HL-60/S4 treated with phorbol 12-myristate 13-acetate at 8.2 ng/mL for 4 days and 3 days (cell line): ENCODE measurements around the gene PRPF8.

Source experiments
- in situ Hi-C: fragments of 300-500 bp; cut with MboI; formaldehyde crosslinking; loops from 2 replicates; pipeline ENCODE4 v1.15.0; 2022; ENCODE audit warnings: low sequenced_read_pairs

Gene PRPF8

GRCh38 chr17:1646199-1646875 is 38.3 kb downstream of the PRPF8 start:
- in situ Hi-C loops: loop anchor here (10.0 kb wide), 1 partner anchor 72 kb away; no protein-coding TSS in a partner anchor

GRCh38 chr17:1645207-1646171 is 39.2 kb downstream of the PRPF8 start, which contains the start of gene SCARF1:
TSS of gene SCARF1 (minus strand) at chr17:1645732. CDS start at chr17:1645697, 35 bp downstream.
- in situ Hi-C loops: loop anchor here (10.0 kb wide), 1 partner anchor 71 kb away; no protein-coding TSS in a partner anchor

GRCh38 chr17:1644493-1645206 is 40.0 kb downstream of the PRPF8 start:
- in situ Hi-C loops: loop anchor here (10.0 kb wide), 1 partner anchor 70 kb away; no protein-coding TSS in a partner anchor

- in situ Hi-C loops: loop anchor here (10.0 kb wide), 1 partner anchor 69 kb away; no protein-coding TSS in a partner anchor
These were observed 40.6 kb downstream of the PRPF8 start for GRCh38 chr17:1643999-1644492.

- in situ Hi-C loops: loop anchor here (10.0 kb wide), 1 partner anchor 69 kb away; no protein-coding TSS in a partner anchor
These were observed 41.2 kb downstream of the PRPF8 start for GRCh38 chr17:1643293-1643998.

GRCh38 chr17:1641065-1641403 is 43.6 kb downstream of the PRPF8 start:
- in situ Hi-C loops: loop anchor here (10.0 kb wide), 1 partner anchor 66 kb away; no protein-coding TSS in a partner anchor

- in situ Hi-C loops: loop anchor here (10.0 kb wide), 1 partner anchor 66 kb away; no protein-coding TSS in a partner anchor
These were observed 44.2 kb downstream of the PRPF8 start for GRCh38 chr17:1640329-1641064.

GRCh38 chr17:1639549-1640180 is 45.0 kb downstream of the PRPF8 start:
- in situ Hi-C loops: loop anchor here (10.0 kb wide), 1 partner anchor 65 kb away; no protein-coding TSS in a partner anchor

GRCh38 chr17:1638624-1639300 is 45.9 kb downstream of the PRPF8 start:
- in situ Hi-C loops: no loop called here

- in situ Hi-C loops: no loop called here
These were observed 46.5 kb downstream of the PRPF8 start for GRCh38 chr17:1638171-1638590.

- in situ Hi-C loops: no loop called here
These were observed 47.9 kb downstream of the PRPF8 start for GRCh38 chr17:1636732-1637285.

GRCh38 chr17:1635675-1636465 is 48.8 kb downstream of the PRPF8 start:
- in situ Hi-C loops: no loop called here

- in situ Hi-C loops: no loop called here
These were observed 49.6 kb downstream of the PRPF8 start for GRCh38 chr17:1634841-1635650.

GRCh38 chr17:1630662-1631061 is 54.0 kb downstream of the PRPF8 start:
- in situ Hi-C loops: no loop called here

GRCh38 chr17:1629504-1630310 is 55.0 kb downstream of the PRPF8 start:
- in situ Hi-C loops: no loop called here
